Osteocyte (in vitro differentiated cells): ENCODE data around the gene TEDC2. TPM values are rescaled to one million over a fixed set of nuclear protein-coding genes. Genes with fewer than 3 reads are reported as not detected.
A peak's percentile ranks its signal among the peaks of the same experiment; 100 is the strongest.

Experiments
- DNase-seq: peaks from one replicate; pipeline ENCODE4 v3.0.0; 2021; ENCODE audit warnings: mixed read lengths; ENCODE audit not compliant: unreplicated experiment; ENCODE audit errors: extremely low spot score
- H3K27ac Mint-ChIP-seq: one replicate; pipeline ENCODE4 v1.8.0; 2021; ENCODE audit warnings: mild to moderate bottlenecking, mixed read lengths; ENCODE audit not compliant: unreplicated experiment
- H3K27me3 Mint-ChIP-seq: one replicate; pipeline ENCODE4 v1.8.0; 2021; ENCODE audit warnings: mixed read lengths; ENCODE audit not compliant: unreplicated experiment
- H3K36me3 Mint-ChIP-seq: one replicate; pipeline ENCODE4 v1.8.0; 2021; ENCODE audit warnings: mixed read lengths; ENCODE audit not compliant: unreplicated experiment
- H3K4me1 Mint-ChIP-seq: one replicate; pipeline ENCODE4 v1.8.0; 2021; ENCODE audit warnings: mixed read lengths; ENCODE audit not compliant: unreplicated experiment
- H3K4me3 Mint-ChIP-seq: one replicate; pipeline ENCODE4 v1.8.0; 2021; ENCODE audit warnings: mild to moderate bottlenecking, moderate library complexity, mixed read lengths; ENCODE audit not compliant: unreplicated experiment
- H3K9me3 Mint-ChIP-seq: one replicate; pipeline ENCODE4 v1.8.0; 2021; ENCODE audit warnings: mixed read lengths; ENCODE audit not compliant: unreplicated experiment
- CTCF ChIP-seq: fragments of 200-600 bp; sonication (generic); IDR thresholded peaks from 2 replicates; pipeline ENCODE4 v1.5.0; 2021; ENCODE audit warnings: antibody characterized with exemption, mild to moderate bottlenecking, moderate library complexity
- total RNA-seq: library from RNA; stranded (reverse); gene quantifications from 2 replicates; pipeline ENCODE4 v1.2.1, GENCODE V29; 2021

Gene TEDC2
- total RNA-seq, 1 donor from 2014 or later = 4.4 TPM

DNA sequence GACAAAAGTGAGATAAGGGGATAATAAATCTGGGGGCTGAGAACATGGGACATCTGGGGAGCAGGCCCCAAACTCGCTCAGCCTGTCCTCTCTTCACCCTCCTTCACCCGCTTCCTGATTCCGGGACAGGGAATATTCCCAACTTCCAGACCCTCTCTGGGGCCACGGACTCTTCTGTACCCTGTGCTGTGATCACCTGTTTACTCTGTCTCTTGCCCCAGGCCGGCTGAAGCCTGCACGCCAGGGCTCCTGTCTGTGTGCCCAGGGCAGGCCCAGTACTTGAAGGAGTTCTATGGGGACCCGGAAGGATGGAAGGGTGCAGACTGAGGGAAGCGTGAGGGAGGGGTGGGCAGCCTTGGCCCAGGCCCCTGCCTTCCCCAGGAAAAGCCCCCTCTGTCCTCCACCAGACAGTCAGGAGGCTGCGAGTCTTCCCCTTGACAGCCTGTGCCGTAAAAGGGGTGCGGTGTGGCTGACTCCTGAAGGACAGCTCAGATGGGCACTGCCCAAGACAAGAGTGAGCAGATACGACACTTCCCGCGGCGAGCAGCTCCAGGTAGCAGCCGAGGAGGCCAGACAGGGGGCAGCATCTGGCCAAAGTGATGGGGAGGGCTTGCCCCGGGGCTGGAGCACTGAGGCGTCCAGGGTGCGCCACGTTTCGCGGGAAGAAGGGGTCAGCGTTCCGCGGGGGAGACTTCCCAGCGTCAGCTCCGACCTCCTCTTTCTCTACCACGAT, 31.7 kb upstream of the TEDC2 start:
- H3K27me3 Mint-ChIP-seq = no peaks in the 10 kb centered on the region
- peaks cover 8% of the 10 kb centered on the region for H3K36me3 Mint-ChIP-seq
- peak overlapping the region; percentile 60 for H3K27ac Mint-ChIP-seq
- DNase-seq = no peak
- no peaks in the 10 kb centered on the region for H3K9me3 Mint-ChIP-seq
- TF ChIP-seq CTCF = peak; percentile 33
- peaks cover 21% of the 10 kb centered on the region for H3K4me1 Mint-ChIP-seq
- H3K4me3 Mint-ChIP-seq = peak overlapping the region; percentile 79

DNA sequence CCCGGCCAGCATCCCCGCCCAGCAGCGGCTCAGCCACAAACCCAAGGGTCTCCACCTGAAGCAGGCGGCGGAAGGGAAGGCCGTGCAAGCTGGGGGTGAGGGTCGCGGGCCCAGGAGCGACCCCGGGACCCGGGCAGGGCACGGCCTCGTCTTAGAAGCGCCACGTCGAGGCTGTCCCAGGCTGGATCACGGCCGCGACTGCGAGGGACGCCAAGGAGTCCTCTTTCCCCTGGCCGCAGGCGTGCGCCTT, 31.2 kb upstream of the TEDC2 start:
- no peak for DNase-seq
- peak overlapping the region; percentile 79 for H3K4me3 Mint-ChIP-seq
- peak overlapping the region; percentile 60 for H3K27ac Mint-ChIP-seq
- no peak for TF ChIP-seq CTCF
- peaks cover 10% of the 10 kb centered on the region for H3K36me3 Mint-ChIP-seq
- peaks cover 21% of the 10 kb centered on the region for H3K4me1 Mint-ChIP-seq
- no peaks in the 10 kb centered on the region for H3K27me3 Mint-ChIP-seq
- H3K9me3 Mint-ChIP-seq = no peaks in the 10 kb centered on the region

DNA sequence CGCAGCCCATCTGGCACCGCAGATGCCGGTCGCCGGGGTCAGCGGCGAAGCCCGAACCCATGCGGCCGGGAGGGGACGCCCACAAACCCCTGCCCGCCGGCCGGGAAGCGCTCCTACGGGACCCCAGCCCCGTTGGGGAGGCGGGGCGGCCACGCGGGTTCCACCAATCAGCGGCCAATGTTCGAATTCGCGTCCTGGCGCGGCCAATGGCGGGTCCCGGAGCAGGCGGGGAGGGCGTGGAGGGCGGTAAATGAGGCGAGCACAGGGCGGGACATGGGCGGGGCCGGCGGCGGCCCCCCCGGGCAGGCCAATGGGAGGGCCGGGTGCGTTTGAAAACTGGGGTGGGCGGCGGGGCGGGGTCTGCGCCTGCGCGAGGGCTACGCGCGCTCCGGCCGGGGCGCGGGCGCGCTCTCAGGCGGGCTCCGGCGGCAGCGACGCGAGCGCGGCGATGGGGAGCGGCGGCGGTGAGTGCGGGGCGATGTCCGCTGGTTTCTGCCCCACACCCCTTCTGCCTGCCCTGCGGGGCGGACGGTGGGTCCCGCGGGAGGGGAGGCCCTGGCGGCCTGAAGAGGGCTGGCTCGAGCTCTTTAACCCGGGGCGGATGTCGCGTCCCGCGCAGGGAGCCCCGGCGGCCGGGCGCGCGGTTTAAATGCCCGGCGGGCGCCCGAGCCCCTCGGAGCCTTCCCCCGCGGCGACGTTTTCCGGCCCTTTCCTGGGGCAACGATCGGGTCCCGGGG, 30.7 kb upstream of the TEDC2 start, which contains the start of gene CCNF:
Gene CCNF (plus strand): TSS at position 414 of the 737 bp plus-strand sequence. CDS start 35 bp downstream, at position 449.
- no peak for TF ChIP-seq CTCF
- Mint-ChIP-seq H3K36me3 (peaks cover 11% of the 10 kb centered on the region), H3K27me3 (no peaks in the 10 kb centered on the region), H3K27ac (peak within 1 kb of the TSS; percentile 64), H3K9me3 (no peaks in the 10 kb centered on the region), H3K4me3 (peak within 1 kb of the TSS; percentile 87), H3K4me1 (peaks cover 21% of the 10 kb centered on the region)
- peak; percentile 98 for DNase-seq

DNA sequence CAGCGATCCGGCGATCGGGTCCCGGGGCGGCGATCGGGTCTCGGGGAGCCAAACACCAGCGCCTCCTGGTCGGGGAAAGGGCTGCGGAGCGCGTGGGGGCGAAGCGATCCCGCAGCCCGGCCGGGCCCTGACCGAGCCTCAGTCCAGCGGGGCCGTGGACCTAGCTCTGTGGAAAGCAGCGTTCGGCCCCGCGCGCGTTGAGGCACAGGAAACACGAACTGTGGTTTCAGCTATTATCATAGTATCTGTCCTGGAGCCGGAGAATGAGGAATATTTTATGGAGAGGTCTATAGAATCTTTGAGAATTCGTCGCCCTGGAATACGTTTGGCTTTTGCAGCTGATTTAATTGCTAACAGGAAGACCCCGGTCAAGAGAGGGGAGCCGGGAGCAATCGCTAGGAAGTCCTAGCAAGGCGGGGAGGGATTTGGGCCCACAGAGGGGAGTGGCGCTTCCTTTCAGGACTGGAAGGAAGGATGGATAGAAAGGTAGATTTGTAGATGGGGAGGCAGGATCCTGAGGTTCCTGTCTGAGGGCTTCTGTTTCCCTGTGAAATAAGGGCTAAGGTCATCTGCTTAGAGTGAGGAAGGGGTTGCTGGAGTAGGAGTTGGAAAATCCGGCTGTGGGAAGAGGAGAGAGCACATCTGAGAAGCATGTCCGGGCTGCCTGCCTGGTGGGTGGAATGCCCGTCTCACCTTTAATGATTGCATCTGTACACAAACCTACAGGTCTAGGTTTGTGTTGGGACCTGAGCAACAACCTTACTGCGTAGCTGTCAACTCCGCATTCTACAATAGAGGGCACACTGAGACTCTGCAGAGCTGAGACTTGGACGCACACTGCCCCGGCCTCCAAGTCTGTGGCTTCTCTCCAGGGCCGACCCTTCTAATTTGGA, 29.9 kb upstream of the TEDC2 start:
- TF ChIP-seq CTCF = peak; percentile 39
- Mint-ChIP-seq H3K9me3 (no peaks in the 10 kb centered on the region), H3K27me3 (no peaks in the 10 kb centered on the region), H3K36me3 (peaks cover 14% of the 10 kb centered on the region), H3K27ac (peak overlapping the region; percentile 64), H3K4me1 (peaks cover 21% of the 10 kb centered on the region), H3K4me3 (peak overlapping the region; percentile 87)
- no peak for DNase-seq
